HK-2 (cell line): ENCODE measurements around the gene SETD7.

ENCODE experiments used
- DNase-seq: peaks from one replicate; pipeline ENCODE4 v3.0.0-alpha.2; 2018; ENCODE audit not compliant: unreplicated experiment

Gene SETD7

GRCh38 chr4:139550724-139551429 lies 5.1 kb downstream of the SETD7 start:
- DNase-seq: no peak

GRCh38 chr4:139547979-139548378 lies 8.0 kb downstream of the SETD7 start:
- no peak for DNase-seq

- no peak for DNase-seq
Observed at GRCh38 chr4:139540632-139541031, 15.4 kb downstream of the SETD7 start.

GRCh38 chr4:139540161-139540560 lies 15.9 kb downstream of the SETD7 start:
- DNase-seq: no peak

- no peak for DNase-seq
Observed at GRCh38 chr4:139537292-139537691, 18.7 kb downstream of the SETD7 start.

GRCh38 chr4:139535871-139536234 lies 20.2 kb downstream of the SETD7 start:
- DNase-seq: no peak

- DNase-seq: no peak
Observed at GRCh38 chr4:139535228-139535870, 20.7 kb downstream of the SETD7 start.

GRCh38 chr4:139534287-139534950 lies 21.6 kb downstream of the SETD7 start:
- no peak for DNase-seq

- DNase-seq: no peak
Observed at GRCh38 chr4:139533511-139533910, 22.5 kb downstream of the SETD7 start.

- DNase-seq: no peak
Observed at GRCh38 chr4:139532947-139533346, 23.1 kb downstream of the SETD7 start.

- no peak for DNase-seq
Observed at GRCh38 chr4:139530833-139531427, 25.1 kb downstream of the SETD7 start.

- no peak for DNase-seq
Observed at GRCh38 chr4:139528377-139529005, 27.5 kb downstream of the SETD7 start.

GRCh38 chr4:139526928-139527327 lies 29.1 kb downstream of the SETD7 start:
- no peak for DNase-seq

- DNase-seq: no peak
Observed at GRCh38 chr4:139525414-139525813, 30.6 kb downstream of the SETD7 start.

GRCh38 chr4:139524062-139524631 lies 31.9 kb downstream of the SETD7 start:
- no peak for DNase-seq

GRCh38 chr4:139523076-139523475 lies 32.9 kb downstream of the SETD7 start:
- no peak for DNase-seq

GRCh38 chr4:139522457-139522856 lies 33.6 kb downstream of the SETD7 start:
- no peak for DNase-seq

- no peak for DNase-seq
Observed at GRCh38 chr4:139521754-139522401, 34.1 kb downstream of the SETD7 start.

- DNase-seq: no peak
Observed at GRCh38 chr4:139515531-139515958, 40.5 kb downstream of the SETD7 start.

- DNase-seq: no peak
Observed at GRCh38 chr4:139514382-139515059, 41.5 kb downstream of the SETD7 start.

GRCh38 chr4:139511320-139511719 lies 44.7 kb downstream of the SETD7 start:
- DNase-seq: no peak
